GM21447 (cell line): ENCODE results near the gene MAPT.
"Not testable (repeated sequence)": the region's sequence is repeated elsewhere in the genome, so short reads cannot be mapped to it uniquely, and the experiment has no call there.

Experiments used
- ATAC-seq: cut with Tn5 transposase; IDR thresholded peaks from one replicate; pipeline ENCODE4 v1.9.1; 2021; ENCODE audit not compliant: unreplicated experiment

Gene MAPT

DNA sequence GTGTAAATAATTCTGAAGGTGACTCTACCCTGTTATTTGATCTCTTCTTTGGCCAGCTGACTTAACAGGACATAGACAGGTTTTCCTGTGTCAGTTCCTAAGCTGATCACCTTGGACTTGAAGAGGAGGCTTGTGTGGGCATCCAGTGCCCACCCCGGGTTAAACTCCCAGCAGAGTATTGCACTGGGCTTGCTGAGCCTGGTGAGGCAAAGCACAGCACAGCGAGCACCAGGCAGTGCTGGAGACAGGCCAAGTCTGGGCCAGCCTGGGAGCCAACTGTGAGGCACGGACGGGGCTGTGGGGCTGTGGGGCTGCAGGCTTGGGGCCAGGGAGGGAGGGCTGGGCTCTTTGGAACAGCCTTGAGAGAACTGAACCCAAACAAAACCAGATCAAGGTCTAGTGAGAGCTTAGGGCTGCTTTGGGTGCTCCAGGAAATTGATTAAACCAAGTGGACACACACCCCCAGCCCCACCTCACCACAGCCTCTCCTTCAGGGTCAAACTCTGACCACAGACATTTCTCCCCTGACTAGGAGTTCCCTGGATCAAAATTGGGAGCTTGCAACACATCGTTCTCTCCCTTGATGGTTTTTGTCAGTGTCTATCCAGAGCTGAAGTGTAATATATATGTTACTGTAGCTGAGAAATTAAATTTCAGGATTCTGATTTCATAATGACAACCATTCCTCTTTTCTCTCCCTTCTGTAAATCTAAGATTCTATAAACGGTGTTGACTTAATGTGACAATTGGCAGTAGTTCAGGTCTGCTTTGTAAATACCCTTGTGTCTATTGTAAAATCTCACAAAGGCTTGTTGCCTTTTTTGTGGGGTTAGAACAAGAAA, 109.8 kb downstream of the MAPT start:
- no peak for ATAC-seq

- not testable (repeated sequence) for ATAC-seq
Observed at GRCh38 chr17:46006082-46006481, 111.7 kb downstream of the MAPT start.

- no peak for ATAC-seq
Observed at GRCh38 chr17:46007461-46007965, 113.2 kb downstream of the MAPT start.

GRCh38 chr17:46008591-46008990, 114.2 kb downstream of the MAPT start:
- ATAC-seq = no peak

DNA sequence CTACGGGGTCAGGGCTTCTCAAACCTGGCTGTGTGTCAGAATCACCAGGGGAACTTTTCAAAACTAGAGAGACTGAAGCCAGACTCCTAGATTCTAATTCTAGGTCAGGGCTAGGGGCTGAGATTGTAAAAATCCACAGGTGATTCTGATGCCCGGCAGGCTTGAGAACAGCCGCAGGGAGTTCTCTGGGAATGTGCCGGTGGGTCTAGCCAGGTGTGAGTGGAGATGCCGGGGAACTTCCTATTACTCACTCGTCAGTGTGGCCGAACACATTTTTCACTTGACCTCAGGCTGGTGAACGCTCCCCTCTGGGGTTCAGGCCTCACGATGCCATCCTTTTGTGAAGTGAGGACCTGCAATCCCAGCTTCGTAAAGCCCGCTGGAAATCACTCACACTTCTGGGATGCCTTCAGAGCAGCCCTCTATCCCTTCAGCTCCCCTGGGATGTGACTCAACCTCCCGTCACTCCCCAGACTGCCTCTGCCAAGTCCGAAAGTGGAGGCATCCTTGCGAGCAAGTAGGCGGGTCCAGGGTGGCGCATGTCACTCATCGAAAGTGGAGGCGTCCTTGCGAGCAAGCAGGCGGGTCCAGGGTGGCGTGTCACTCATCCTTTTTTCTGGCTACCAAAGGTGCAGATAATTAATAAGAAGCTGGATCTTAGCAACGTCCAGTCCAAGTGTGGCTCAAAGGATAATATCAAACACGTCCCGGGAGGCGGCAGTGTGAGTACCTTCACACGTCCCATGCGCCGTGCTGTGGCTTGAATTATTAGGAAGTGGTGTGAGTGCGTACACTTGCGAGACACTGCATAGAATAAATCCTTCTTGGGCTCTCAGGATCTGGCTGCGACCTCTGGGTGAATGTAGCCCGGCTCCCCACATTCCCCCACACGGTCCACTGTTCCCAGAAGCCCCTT, 115.6 kb downstream of the MAPT start:
- ATAC-seq = no peak

DNA sequence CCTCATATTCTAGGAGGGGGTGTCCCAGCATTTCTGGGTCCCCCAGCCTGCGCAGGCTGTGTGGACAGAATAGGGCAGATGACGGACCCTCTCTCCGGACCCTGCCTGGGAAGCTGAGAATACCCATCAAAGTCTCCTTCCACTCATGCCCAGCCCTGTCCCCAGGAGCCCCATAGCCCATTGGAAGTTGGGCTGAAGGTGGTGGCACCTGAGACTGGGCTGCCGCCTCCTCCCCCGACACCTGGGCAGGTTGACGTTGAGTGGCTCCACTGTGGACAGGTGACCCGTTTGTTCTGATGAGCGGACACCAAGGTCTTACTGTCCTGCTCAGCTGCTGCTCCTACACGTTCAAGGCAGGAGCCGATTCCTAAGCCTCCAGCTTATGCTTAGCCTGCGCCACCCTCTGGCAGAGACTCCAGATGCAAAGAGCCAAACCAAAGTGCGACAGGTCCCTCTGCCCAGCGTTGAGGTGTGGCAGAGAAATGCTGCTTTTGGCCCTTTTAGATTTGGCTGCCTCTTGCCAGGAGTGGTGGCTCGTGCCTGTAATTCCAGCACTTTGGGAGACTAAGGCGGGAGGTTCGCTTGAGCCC, 116.3 kb downstream of the MAPT start:
- ATAC-seq = no peak

- ATAC-seq = no peak
Observed at GRCh38 chr17:46011711-46012505, 117.6 kb downstream of the MAPT start.

DNA sequence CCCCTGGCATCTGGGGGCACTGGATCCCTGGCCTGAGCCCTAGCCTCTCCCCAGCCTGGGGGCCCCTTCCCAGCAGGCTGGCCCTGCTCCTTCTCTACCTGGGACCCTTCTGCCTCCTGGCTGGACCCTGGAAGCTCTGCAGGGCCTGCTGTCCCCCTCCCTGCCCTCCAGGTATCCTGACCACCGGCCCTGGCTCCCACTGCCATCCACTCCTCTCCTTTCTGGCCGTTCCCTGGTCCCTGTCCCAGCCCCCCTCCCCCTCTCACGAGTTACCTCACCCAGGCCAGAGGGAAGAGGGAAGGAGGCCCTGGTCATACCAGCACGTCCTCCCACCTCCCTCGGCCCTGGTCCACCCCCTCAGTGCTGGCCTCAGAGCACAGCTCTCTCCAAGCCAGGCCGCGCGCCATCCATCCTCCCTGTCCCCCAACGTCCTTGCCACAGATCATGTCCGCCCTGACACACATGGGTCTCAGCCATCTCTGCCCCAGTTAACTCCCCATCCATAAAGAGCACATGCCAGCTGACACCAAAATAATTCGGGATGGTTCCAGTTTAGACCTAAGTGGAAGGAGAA, 118.2 kb downstream of the MAPT start:
- ATAC-seq = no peak

DNA sequence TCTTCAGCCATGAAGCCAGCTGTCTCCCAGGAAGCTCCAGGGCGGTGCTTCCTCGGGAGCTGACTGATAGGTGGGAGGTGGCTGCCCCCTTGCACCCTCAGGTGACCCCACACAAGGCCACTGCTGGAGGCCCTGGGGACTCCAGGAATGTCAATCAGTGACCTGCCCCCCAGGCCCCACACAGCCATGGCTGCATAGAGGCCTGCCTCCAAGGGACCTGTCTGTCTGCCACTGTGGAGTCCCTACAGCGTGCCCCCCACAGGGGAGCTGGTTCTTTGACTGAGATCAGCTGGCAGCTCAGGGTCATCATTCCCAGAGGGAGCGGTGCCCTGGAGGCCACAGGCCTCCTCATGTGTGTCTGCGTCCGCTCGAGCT, 118.8 kb downstream of the MAPT start:
- ATAC-seq = no peak

- no peak for ATAC-seq
Observed at GRCh38 chr17:46013502-46014165, 119.3 kb downstream of the MAPT start.

DNA sequence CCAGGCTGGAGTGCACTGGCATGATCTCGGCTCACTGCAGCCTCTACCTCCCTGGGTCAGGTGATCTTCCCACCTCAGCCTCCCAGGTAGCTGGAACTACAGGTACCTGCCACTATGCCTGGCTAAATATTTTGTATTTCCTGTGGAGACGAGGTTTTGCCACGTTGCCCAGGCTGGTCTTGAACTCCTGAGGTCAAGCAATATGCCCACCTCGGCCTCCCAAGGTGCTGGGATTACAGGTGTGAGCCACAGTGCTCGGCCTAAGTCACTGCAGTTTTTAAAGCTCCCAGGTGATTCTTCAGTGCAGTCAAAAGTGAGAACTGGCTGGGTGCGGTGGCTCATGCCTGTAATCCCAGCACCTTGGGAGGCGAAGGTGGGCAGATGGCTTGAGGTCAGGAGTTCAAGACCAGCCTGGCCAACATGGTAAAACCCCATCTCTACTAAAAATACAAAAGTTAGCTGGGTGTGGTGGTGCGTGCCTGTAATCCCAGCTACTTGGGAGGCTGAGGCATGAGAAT, 125.1 kb downstream of the MAPT start:
- not testable (repeated sequence) for ATAC-seq

GRCh38 chr17:46020023-46020761, 125.8 kb downstream of the MAPT start:
- ATAC-seq = no peak

DNA sequence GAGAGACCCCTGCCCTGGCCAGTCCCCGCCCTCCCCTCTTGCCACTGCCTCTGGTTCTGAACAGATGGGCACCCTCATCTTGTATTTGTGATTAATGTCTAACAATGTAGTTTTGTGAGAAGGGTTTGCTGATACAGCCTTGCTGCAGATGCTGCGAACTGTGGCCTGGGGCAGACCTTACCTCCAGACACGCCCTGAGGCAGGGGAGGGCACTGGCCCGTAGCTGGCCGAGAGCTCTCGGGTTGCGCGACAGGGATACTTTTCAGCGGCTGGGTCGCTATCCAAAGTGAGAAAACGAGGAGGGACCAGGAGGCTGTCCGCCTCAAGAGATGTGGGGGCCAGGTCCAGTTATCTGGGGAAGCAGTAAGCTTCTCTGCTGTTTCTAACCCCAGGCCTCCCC, 126.6 kb downstream of the MAPT start:
- no peak for ATAC-seq

GRCh38 chr17:46023366-46023765, 129.0 kb downstream of the MAPT start:
- not testable (repeated sequence) for ATAC-seq

- no peak for ATAC-seq
Observed at GRCh38 chr17:46023783-46024388, 129.5 kb downstream of the MAPT start.

DNA sequence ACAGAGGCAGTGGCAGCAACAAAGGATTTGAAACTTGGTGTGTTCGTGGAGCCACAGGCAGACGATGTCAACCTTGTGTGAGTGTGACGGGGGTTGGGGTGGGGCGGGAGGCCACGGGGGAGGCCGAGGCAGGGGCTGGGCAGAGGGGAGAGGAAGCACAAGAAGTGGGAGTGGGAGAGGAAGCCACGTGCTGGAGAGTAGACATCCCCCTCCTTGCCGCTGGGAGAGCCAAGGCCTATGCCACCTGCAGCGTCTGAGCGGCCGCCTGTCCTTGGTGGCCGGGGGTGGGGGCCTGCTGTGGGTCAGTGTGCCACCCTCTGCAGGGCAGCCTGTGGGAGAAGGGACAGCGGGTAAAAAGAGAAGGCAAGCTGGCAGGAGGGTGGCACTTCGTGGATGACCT, 130.2 kb downstream of the MAPT start:
- no peak for ATAC-seq

DNA sequence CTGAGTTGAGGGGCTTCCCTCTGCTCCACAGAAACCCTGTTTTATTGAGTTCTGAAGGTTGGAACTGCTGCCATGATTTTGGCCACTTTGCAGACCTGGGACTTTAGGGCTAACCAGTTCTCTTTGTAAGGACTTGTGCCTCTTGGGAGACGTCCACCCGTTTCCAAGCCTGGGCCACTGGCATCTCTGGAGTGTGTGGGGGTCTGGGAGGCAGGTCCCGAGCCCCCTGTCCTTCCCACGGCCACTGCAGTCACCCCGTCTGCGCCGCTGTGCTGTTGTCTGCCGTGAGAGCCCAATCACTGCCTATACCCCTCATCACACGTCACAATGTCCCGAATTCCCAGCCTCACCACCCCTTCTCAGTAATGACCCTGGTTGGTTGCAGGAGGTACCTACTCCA, 130.7 kb downstream of the MAPT start:
- no peak for ATAC-seq

- ATAC-seq = no peak
Observed at GRCh38 chr17:46025510-46026165, 131.3 kb downstream of the MAPT start.
